Trophoblast cell (in vitro differentiated cells and primary cell): Measurements from ENCODE around the gene GAS5. TPM values are rescaled to one million over a fixed set of nuclear protein-coding genes. Genes with fewer than 3 reads are reported as not detected.
A peak's percentile ranks its signal among the peaks of the same experiment; 100 is the strongest.

Source experiments
- DNase-seq, 2 donors: peaks; one replicate each; pipeline ENCODE4 v3.0.0-alpha.2; 2016
- H2AFZ ChIP-seq: 2 replicates; pipeline ENCODE4 v1.6.1; 2013; ENCODE audit warnings: low read length, moderate library complexity, mild to moderate bottlenecking; ENCODE audit not compliant: insufficient read depth, poor library complexity
- H2AK5ac ChIP-seq: 2 replicates; pipeline ENCODE4 v1.6.1; 2013; ENCODE audit warnings: mild to moderate bottlenecking, low read length
- H2BK120ac ChIP-seq: 2 replicates; pipeline ENCODE4 v1.6.1; 2013; ENCODE audit warnings: low read length, mild to moderate bottlenecking, moderate library complexity; ENCODE audit not compliant: insufficient read depth, poor library complexity
- H2BK12ac ChIP-seq: 2 replicates; pipeline ENCODE4 v1.6.1; 2013; ENCODE audit warnings: mild to moderate bottlenecking, low read length, moderate library complexity
- H2BK5ac ChIP-seq: 2 replicates; pipeline ENCODE4 v1.6.1; 2013; ENCODE audit warnings: low read length, low read depth, moderate library complexity, mild to moderate bottlenecking; ENCODE audit not compliant: poor library complexity
- H3K14ac ChIP-seq: 2 replicates; pipeline ENCODE4 v1.6.1; 2013; ENCODE audit warnings: mild to moderate bottlenecking, low read length
- H3K18ac ChIP-seq: 2 replicates; pipeline ENCODE4 v1.6.1; 2013; ENCODE audit warnings: mild to moderate bottlenecking, low read length
- H3K23ac ChIP-seq: 2 replicates; pipeline ENCODE4 v1.6.1; 2013; ENCODE audit warnings: low read length
- H3K27ac ChIP-seq: 2 replicates; pipeline ENCODE4 v1.5.1; 2013; ENCODE audit warnings: low read depth, mild to moderate bottlenecking, inconsistent platforms, low read length, moderate library complexity
- H3K27me3 ChIP-seq: 2 replicates; pipeline ENCODE4 v1.6.1; 2013; ENCODE audit warnings: inconsistent platforms, mild to moderate bottlenecking, low read length, moderate library complexity; ENCODE audit not compliant: insufficient read depth
- H3K36me3 ChIP-seq, 2 experiments: 1 replicate in 1 of 2; 2 replicates in 1 of 2; pipeline ENCODE4 v1.6.1; 2013; ENCODE audit warnings: low read length in 2 of 2, mild to moderate bottlenecking in 2 of 2, moderate library complexity in 1 of 2; ENCODE audit not compliant: insufficient read depth in 2 of 2, control insufficient read depth in 1 of 2
- H3K4ac ChIP-seq: 2 replicates; pipeline ENCODE4 v1.6.1; 2013; ENCODE audit warnings: low read depth, mild to moderate bottlenecking, low read length, moderate library complexity
- H3K4me1 ChIP-seq, 2 experiments: 1 replicate in 1 of 2; 2 replicates in 1 of 2; pipeline ENCODE4 v1.6.1; 2013; ENCODE audit warnings: low read length in 2 of 2, mild to moderate bottlenecking in 2 of 2, moderate library complexity in 1 of 2; ENCODE audit not compliant: insufficient read depth in 2 of 2, control insufficient read depth in 1 of 2
- H3K4me2 ChIP-seq: 2 replicates; pipeline ENCODE4 v1.6.1; 2013; ENCODE audit warnings: inconsistent platforms, mild to moderate bottlenecking, low read length, moderate library complexity
- H3K4me3 ChIP-seq: 2 replicates; pipeline ENCODE4 v1.5.1; 2013; ENCODE audit warnings: mild to moderate bottlenecking, low read depth, low read length, inconsistent platforms
- H3K79me1 ChIP-seq: one replicate; pipeline ENCODE4 v1.6.1; 2013; ENCODE audit warnings: low read length
- H3K79me2 ChIP-seq: 2 replicates; pipeline ENCODE4 v1.6.1; 2013; ENCODE audit warnings: low read length, mild to moderate bottlenecking; ENCODE audit not compliant: control insufficient read depth, insufficient read depth, poor library complexity
- H3K9ac ChIP-seq: 2 replicates; pipeline ENCODE4 v1.6.1; 2013; ENCODE audit warnings: mild to moderate bottlenecking, low read length
- H3K9me3 ChIP-seq: 2 replicates; pipeline ENCODE4 v1.6.1; 2013; ENCODE audit warnings: low read depth, mild to moderate bottlenecking, control low read depth, inconsistent platforms, low read length; ENCODE audit not compliant: insufficient read depth
- H4K12ac ChIP-seq: 2 replicates; pipeline ENCODE4 v1.6.1; 2013; ENCODE audit warnings: low read depth, mild to moderate bottlenecking, low read length, moderate library complexity
- H4K8ac ChIP-seq: 2 replicates; pipeline ENCODE4 v1.6.1; 2013; ENCODE audit warnings: low read depth, mild to moderate bottlenecking, low read length, moderate library complexity
- H4K91ac ChIP-seq: one replicate; pipeline ENCODE4 v1.6.1; 2013; ENCODE audit warnings: low read depth, mild to moderate bottlenecking, low read length, moderate library complexity
- WGBS: extraction: QIAGEN DNeasy Blood & Tissue Kit; methylation state at CpG from one replicate; pipeline ENCODE4 v1.1.7; 2013; ENCODE audit warnings: missing lambda C conversion rate; ENCODE audit not compliant: insufficient read length, insufficient coverage; ENCODE audit errors: extremely low coverage; 5-methylcytosine and 5-hydroxymethylcytosine counted together
- polyA plus RNA-seq: library from polyadenylated mRNA; stranded (reverse); fragments of 200-250 nt; gene quantifications from 2 replicates; pipeline ENCODE4 v1.2.3, GENCODE V29; 2013

GAS5 gene
- 243 TPM in 2 replicates for polyA plus RNA-seq

GRCh38 chr1:173867753-173868265, at the start of gene GAS5:
TSS of gene GAS5 (minus strand) at chr1:173867989.
- H2BK5ac ChIP-seq = peak within 1 kb of the TSS; percentile 98
- WGBS = no CpG with 5 or more reads among the region's 30 CpGs
- no peaks in the 10 kb centered on the region for H3K9me3 ChIP-seq
- H3K9ac ChIP-seq = peak within 1 kb of the TSS; percentile 96
- peaks cover 13 to 31% of the 10 kb centered on the region in 2 experiments for H3K36me3 ChIP-seq
- peak within 1 kb of the TSS; percentile 97 for H3K18ac ChIP-seq
- H3K4me3 ChIP-seq = peak within 1 kb of the TSS; percentile 90
- H3K14ac ChIP-seq = peak within 1 kb of the TSS; percentile 98
- peak within 1 kb of the TSS; percentile 98 for H4K91ac ChIP-seq
- peak within 1 kb of the TSS; percentile 69 for H2AK5ac ChIP-seq
- H3K27me3 ChIP-seq = no peaks in the 10 kb centered on the region
- peak within 1 kb of the TSS; percentile 98 for H2BK120ac ChIP-seq
- H3K4ac ChIP-seq = peak within 1 kb of the TSS; percentile 89
- peaks cover 12% of the 10 kb centered on the region for H3K79me2 ChIP-seq
- DNase-seq = peak; percentile 99
- no peak within 1 kb of the TSS for H3K23ac ChIP-seq
- H3K4me1 ChIP-seq = no peaks in the 10 kb centered on the region
- peak within 1 kb of the TSS; percentile 98 for H3K4me2 ChIP-seq
- H2AFZ ChIP-seq = peak within 1 kb of the TSS; percentile 80
- peak within 1 kb of the TSS; percentile 98 for H4K8ac ChIP-seq
- peak within 1 kb of the TSS; percentile 99 for H3K27ac ChIP-seq
- peak within 1 kb of the TSS; percentile 98 for H4K12ac ChIP-seq
- peak within 1 kb of the TSS; percentile 18 for H2BK12ac ChIP-seq
- peaks cover 14% of the 10 kb centered on the region for H3K79me1 ChIP-seq

GRCh38 chr1:173917149-173917548, 49.4 kb upstream of the GAS5 start, which contains the start of gene SERPINC1:
TSS of gene SERPINC1 (minus strand) at chr1:173917327. CDS start at chr1:173917259, 68 bp downstream.
- no peak within 1 kb of the TSS for H4K8ac ChIP-seq
- H3K23ac ChIP-seq = no peak within 1 kb of the TSS
- H2BK5ac ChIP-seq = no peak within 1 kb of the TSS
- no peak within 1 kb of the TSS for H4K91ac ChIP-seq
- H3K9ac ChIP-seq = no peak within 1 kb of the TSS
- no peak within 1 kb of the TSS for H2BK12ac ChIP-seq
- no peaks in the 10 kb centered on the region for H3K36me3 ChIP-seq
- no peak within 1 kb of the TSS for H4K12ac ChIP-seq
- H3K27me3 ChIP-seq = no peaks in the 10 kb centered on the region
- H2BK120ac ChIP-seq = no peak within 1 kb of the TSS
- no peak for DNase-seq
- WGBS = no CpG with 5 or more reads among the region's 3 CpGs
- H2AFZ ChIP-seq = no peak within 1 kb of the TSS
- H3K4ac ChIP-seq = no peak within 1 kb of the TSS
- H3K4me3 ChIP-seq = no peak within 1 kb of the TSS
- H3K4me1 ChIP-seq = no peaks in the 10 kb centered on the region
- H3K4me2 ChIP-seq = no peak within 1 kb of the TSS
- no peak within 1 kb of the TSS for H3K14ac ChIP-seq
- H3K9me3 ChIP-seq = no peaks in the 10 kb centered on the region
- H3K27ac ChIP-seq = no peak within 1 kb of the TSS
- H2AK5ac ChIP-seq = no peak within 1 kb of the TSS
- no peak within 1 kb of the TSS for H3K18ac ChIP-seq
- no peaks in the 10 kb centered on the region for H3K79me2 ChIP-seq
- no peaks in the 10 kb centered on the region for H3K79me1 ChIP-seq

- no peak overlapping the region for H3K27ac ChIP-seq
- H3K9me3 ChIP-seq = no peaks in the 10 kb centered on the region
- H4K12ac ChIP-seq = no peak overlapping the region
- DNase-seq = no peak
- H2BK12ac ChIP-seq = no peak overlapping the region
- H3K79me2 ChIP-seq = no peaks in the 10 kb centered on the region
- H3K36me3 ChIP-seq = no peaks in the 10 kb centered on the region
- no peak overlapping the region for H3K14ac ChIP-seq
- no peak overlapping the region for H3K4me2 ChIP-seq
- no peak overlapping the region for H2AK5ac ChIP-seq
- no CpG with 5 or more reads among the region's 4 CpGs for WGBS
- no peaks in the 10 kb centered on the region for H3K79me1 ChIP-seq
- H3K27me3 ChIP-seq = no peaks in the 10 kb centered on the region
- no peak overlapping the region for H2BK5ac ChIP-seq
- H3K4me3 ChIP-seq = no peak overlapping the region
- H2BK120ac ChIP-seq = no peak overlapping the region
- no peak overlapping the region for H3K18ac ChIP-seq
- H3K4me1 ChIP-seq = no peaks in the 10 kb centered on the region
- H2AFZ ChIP-seq = no peak overlapping the region
- H3K4ac ChIP-seq = no peak overlapping the region
- no peak overlapping the region for H3K9ac ChIP-seq
- no peak overlapping the region for H4K91ac ChIP-seq
- no peak overlapping the region for H4K8ac ChIP-seq
- no peak overlapping the region for H3K23ac ChIP-seq
Measured at GRCh38 chr1:173916667-173917066, 48.9 kb upstream of the GAS5 start.

GRCh38 chr1:173915596-173915995, 47.8 kb upstream of the GAS5 start:
- WGBS = no CpG with 5 or more reads among the region's 2 CpGs

More at GRCh38 chr1:173915596-173915995, 47.8 kb upstream of the GAS5 start:
- H3K14ac ChIP-seq = no peak overlapping the region
- H4K12ac ChIP-seq = no peak overlapping the region
- H3K27me3 ChIP-seq = no peaks in the 10 kb centered on the region
- H2BK120ac ChIP-seq = no peak overlapping the region
- DNase-seq = no peak
- H3K4me2 ChIP-seq = no peak overlapping the region
- no peak overlapping the region for H4K91ac ChIP-seq
- H3K9me3 ChIP-seq = no peaks in the 10 kb centered on the region
- H2AFZ ChIP-seq = no peak overlapping the region
- H3K36me3 ChIP-seq = no peaks in the 10 kb centered on the region
- H3K4me1 ChIP-seq = no peaks in the 10 kb centered on the region
- H2BK12ac ChIP-seq = no peak overlapping the region
- no peak overlapping the region for H3K27ac ChIP-seq
- no peak overlapping the region for H2BK5ac ChIP-seq
- H4K8ac ChIP-seq = no peak overlapping the region
- H3K4ac ChIP-seq = no peak overlapping the region
- H3K9ac ChIP-seq = no peak overlapping the region
- H3K18ac ChIP-seq = no peak overlapping the region
- H3K23ac ChIP-seq = no peak overlapping the region
- H3K79me1 ChIP-seq = no peaks in the 10 kb centered on the region
- no peaks in the 10 kb centered on the region for H3K79me2 ChIP-seq
- H3K4me3 ChIP-seq = no peak overlapping the region
- H2AK5ac ChIP-seq = no peak overlapping the region
